VCaP (cell line): ENCODE results near the gene TREM1.
A peak's percentile ranks its signal among the peaks of the same experiment; 100 is the strongest.

Source experiments
- H3K27ac ChIP-seq: fragments of 450-650 bp; 2 replicates; pipeline ENCODE4 v1.5.1; 2017
- CTCF ChIP-seq: fragments of 450-650 bp; conservative IDR thresholded peaks from 2 replicates; pipeline ENCODE4 v1.5.1; 2017; ENCODE audit warnings: mild to moderate bottlenecking, moderate library complexity

Gene TREM1

GRCh38 chr6:41331401-41332150 is 45.1 kb upstream of the TREM1 start:
- H3K27ac ChIP-seq = no peak overlapping the region
- no peak for TF ChIP-seq CTCF

GRCh38 chr6:41327177-41327576 is 40.7 kb upstream of the TREM1 start:
- no peak for TF ChIP-seq CTCF
- H3K27ac ChIP-seq = no peak overlapping the region

GRCh38 chr6:41326092-41326491 is 39.6 kb upstream of the TREM1 start:
- H3K27ac ChIP-seq = no peak overlapping the region
- no peak for TF ChIP-seq CTCF

- TF ChIP-seq CTCF = no peak
- no peak overlapping the region for H3K27ac ChIP-seq
These were observed 39.1 kb upstream of the TREM1 start for GRCh38 chr6:41325446-41326066.

- no peak for TF ChIP-seq CTCF
- no peak overlapping the region; the same call in 1 of the 2 replicates for H3K27ac ChIP-seq
These were observed 34.7 kb upstream of the TREM1 start for GRCh38 chr6:41321183-41321582.

GRCh38 chr6:41318654-41319565 is 32.4 kb upstream of the TREM1 start:
- peak; percentile 97 for TF ChIP-seq CTCF
- H3K27ac ChIP-seq = peak overlapping the region; percentile 48; the same call in 1 of the 2 replicates

- TF ChIP-seq CTCF = no peak
- H3K27ac ChIP-seq = peak overlapping the region; percentile 48; the same call in 1 of the 2 replicates
These were observed 31.8 kb upstream of the TREM1 start for GRCh38 chr6:41318261-41318653.
